Spleen (tissue), 11 donors: ENCODE measurements around the gene SH3BP5. TPM values are rescaled to one million over a fixed set of nuclear protein-coding genes. Genes with fewer than 3 reads are reported as not detected.
A peak's percentile ranks its signal among the peaks of the same experiment; 100 is the strongest.

Source experiments
- DNase-seq: peaks from one replicate; pipeline ENCODE4 v3.0.0-alpha.2; 2020
- H3K27ac ChIP-seq, 8 donors: fragments of 200-600 bp; sonication (generic) in 7 of 8; 1 replicate in 4 of 8; 2 replicates in 4 of 8; pipeline versions ENCODE4 v1.5.0 to v1.8.0; 2016 to 2021; ENCODE audit warnings: inconsistent platforms in 4 of 8, mild to moderate bottlenecking in 4 of 8, moderate library complexity in 1 of 8
- H3K27me3 ChIP-seq, 7 donors: fragments of 200-600 bp; sonication (generic) in 6 of 7; replicated peaks in 1 of 7; 1 replicate in 4 of 7; 2 replicates in 3 of 7; pipeline versions ENCODE4 v1.5.0 to v1.8.0; 2016 to 2021; ENCODE audit warnings: inconsistent platforms in 3 of 7, mild to moderate bottlenecking in 1 of 7
- H3K36me3 ChIP-seq, 6 donors: fragments of 200-600 bp; sonication (generic) in 5 of 6; 1 replicate in 4 of 6; 2 replicates in 2 of 6; pipeline versions ENCODE4 v1.5.0 to v1.8.0; 2016 to 2021; ENCODE audit warnings: inconsistent platforms in 2 of 6
- H3K4me1 ChIP-seq, 6 donors: fragments of 200-600 bp; sonication (generic) in 5 of 6; 1 replicate in 3 of 6; 2 replicates in 3 of 6; pipeline versions ENCODE4 v1.5.0 to v1.8.0; 2016 to 2021; ENCODE audit warnings: inconsistent platforms in 3 of 6
- H3K4me3 ChIP-seq, 8 donors: fragments of 200-600 bp; sonication (generic) in 7 of 8; 1 replicate in 4 of 8; 2 replicates in 4 of 8; pipeline versions ENCODE4 v1.5.0 to v1.8.0; 2016 to 2021; ENCODE audit warnings: inconsistent platforms in 4 of 8, mild to moderate bottlenecking in 4 of 8, moderate library complexity in 2 of 8
- H3K9me3 ChIP-seq, 8 donors: fragments of 200-600 bp; sonication (generic) in 7 of 8; 1 replicate in 4 of 8; 2 replicates in 4 of 8; pipeline versions ENCODE4 v1.5.0 to v1.8.0; 2016 to 2021; ENCODE audit warnings: inconsistent platforms in 4 of 8
- CTCF ChIP-seq, 11 experiments: fragments of 200-600 bp in 7 of 11; fragments of 450-650 bp in 4 of 11; sonication (generic) in 4 of 11; IDR thresholded peaks in 8 of 11; conservative IDR thresholded peaks in 3 of 11; 1 replicate in 7 of 11; 2 replicates in 4 of 11; pipeline versions ENCODE4 v1.4.0 to v1.8.0; 2016 to 2021; ENCODE audit warnings: antibody characterized with exemption in 11 of 11, inconsistent platforms in 4 of 11, mild to moderate bottlenecking in 1 of 11
- POLR2A ChIP-seq, 3 donors: fragments of 450-650 bp; IDR thresholded peaks; one replicate each; pipeline ENCODE4 v1.5.1; 2017; ENCODE audit warnings: antibody characterized with exemption in 3 of 3, mild to moderate bottlenecking in 1 of 3
- POLR2AphosphoS5 ChIP-seq, 3 donors: sonication (generic); formaldehyde crosslinking; IDR thresholded peaks; one replicate each; pipeline ENCODE4 v1.5.1; 2017; ENCODE audit warnings: antibody characterized with exemption in 3 of 3
- WGBS, 5 donors: extraction: QIAGEN DNeasy Blood & Tissue Kit in 3 of 5; methylation state at CpG; one replicate each; pipeline versions ENCODE4 v1.1.5 to v1.1.7; 2013 to 2018; 5-methylcytosine and 5-hydroxymethylcytosine counted together
- intact Hi-C: fragments of 100-400 bp; cut with DNase I; formaldehyde crosslinking; loops from one replicate; pipeline ENCODE4 v1.15.0; 2023; ENCODE audit warnings: low total_unique reads
- polyA plus RNA-seq, 3 donors: library from polyadenylated mRNA; stranded (reverse); fragments of 200-250 nt; gene quantifications; one replicate each; pipeline ENCODE4 v1.2.1, GENCODE V29; 2013
- total RNA-seq, 7 donors: library from RNA; depleted of rRNA in 3 of 7; stranded (reverse); fragments of >200 nt in 3 of 7; fragmentation: NEBNext Ultra II Directional in 4 of 7; extraction: Animal tissue kit (Norgen Biotek cat#: 25700) in 4 of 7; gene quantifications; one replicate each; pipeline versions ENCODE4 v1.1.0 to v1.2.1, GENCODE V29; 2016 to 2021
- donor health status: healthy with polysubstance abuse.
- donor health status: DM: no; HTN: no; CAD: no; lungs with moderate emphysema.
- donor health status: DM: no; HTN: no; CAD: no.
- donor health status: Bipolar disorder and iron deficiency.
- donor health status: healthy.
- donor health status: DM: no; HTN: no; CAD: no.
- donor health status: DM: yes; HTN: yes; CAD: no.

The SH3BP5 gene
- total and polyA plus RNA-seq, 10 donors, result 36.4 to 75.0 (median 53.7) TPM

- Histone ChIP-seq H3K36me3 (peaks cover 0 to 15% (median 0%) of the 10 kb centered on the region in 6 donors), H3K4me1 (peaks cover 46 to 100% (median 88%) of the 10 kb centered on the region in 6 donors), H3K4me3 (peak overlapping the region in 2 of 8 donors; percentile 1 to 56), H3K9me3 (no peaks in the 10 kb centered on the region), H3K27me3 (no peaks in the 10 kb centered on the region), H3K27ac (peak overlapping the region; percentile 73 to 93 (median 90))
- TF ChIP-seq POLR2AphosphoS5 (IDR thresholded peaks at IDR 0.05) (peak in 2 of 3 donors; percentile 66 to 84), POLR2A (IDR thresholded peaks at IDR 0.05) (no peak)
- intact Hi-C loops, result no loop called here
- WGBS, 5 donors, result 7 to 32% (median 14%) methylated on average over 6 of the region's 6 CpGs
- peak; percentile 89 for DNase-seq
Observed at GRCh38 chr3:15291589-15292541, 40.5 kb downstream of the SH3BP5 start.

- Histone ChIP-seq H3K36me3 (peaks cover 0 to 26% (median 0%) of the 10 kb centered on the region in 6 donors), H3K9me3 (no peaks in the 10 kb centered on the region), H3K4me1 (peaks cover 45 to 99% (median 82%) of the 10 kb centered on the region in 6 donors), H3K27me3 (no peaks in the 10 kb centered on the region), H3K27ac (peak overlapping the region; percentile 73 to 93 (median 90)), H3K4me3 (peak overlapping the region in 1 of 8 donors; percentile 56)
- 48 to 78% (median 73%) methylated on average over 3 of the region's 3 CpGs for WGBS, 5 donors
- intact Hi-C loops, result no loop called here
- DNase-seq, result no peak
- TF ChIP-seq POLR2AphosphoS5 (IDR thresholded peaks at IDR 0.05) (no peak), POLR2A (IDR thresholded peaks at IDR 0.05) (no peak), CTCF (IDR thresholded peaks at IDR 0.05 in 8 of 11, conservative IDR thresholded peaks at IDR 0.05 in 3 of 11) (no peak)
Observed at GRCh38 chr3:15290736-15291135, 41.6 kb downstream of the SH3BP5 start.

- Histone ChIP-seq H3K4me1 (peaks cover 37 to 99% (median 74%) of the 10 kb centered on the region in 6 donors), H3K27me3 (no peaks in the 10 kb centered on the region), H3K9me3 (no peaks in the 10 kb centered on the region), H3K4me3 (no peak overlapping the region), H3K27ac (peak overlapping the region in 5 of 8 donors; percentile 88 to 93 (median 91)), H3K36me3 (peaks cover 0 to 33% (median 0%) of the 10 kb centered on the region in 6 donors)
- WGBS, 5 donors, result 83 to 100% (median 89%) methylated on average over 1 of the region's 1 CpG
- DNase-seq, result no peak
- intact Hi-C loops, result no loop called here
- no peak for TF ChIP-seq CTCF (IDR thresholded peaks at IDR 0.05 in 8 of 11, conservative IDR thresholded peaks at IDR 0.05 in 3 of 11)
- TF ChIP-seq POLR2A (IDR thresholded peaks at IDR 0.05), result no peak
- no peak for TF ChIP-seq POLR2AphosphoS5 (IDR thresholded peaks at IDR 0.05)
Observed at GRCh38 chr3:15289661-15290060, 42.7 kb downstream of the SH3BP5 start.

- intact Hi-C loops, result no loop called here
- Histone ChIP-seq H3K27me3 (no peaks in the 10 kb centered on the region), H3K4me3 (no peak overlapping the region), H3K9me3 (no peaks in the 10 kb centered on the region), H3K27ac (peak overlapping the region in 7 of 8 donors; percentile 4 to 93 (median 70)), H3K36me3 (peaks cover 0 to 33% (median 0%) of the 10 kb centered on the region in 6 donors), H3K4me1 (peaks cover 29 to 99% (median 74%) of the 10 kb centered on the region in 6 donors)
- WGBS, 5 donors, result 91 to 98% (median 95%) methylated on average over 10 of the region's 10 CpGs
- DNase-seq, result no peak
- TF ChIP-seq POLR2AphosphoS5 (IDR thresholded peaks at IDR 0.05) (no peak), CTCF (IDR thresholded peaks at IDR 0.05 in 8 of 11, conservative IDR thresholded peaks at IDR 0.05 in 3 of 11) (no peak), POLR2A (IDR thresholded peaks at IDR 0.05) (no peak)
Observed at GRCh38 chr3:15288331-15289035, 43.9 kb downstream of the SH3BP5 start.
